ENCODE measurements around the gene KCNA5.

GRCh38 chr12:5076761-5077160 lies 33.1 kb downstream of the KCNA5 start:
- TF ChIP-seq CTCF (conservative IDR thresholded peaks at IDR 0.05 in 1 of 2, IDR thresholded peaks at IDR 0.05 in 1 of 2; ENCODE audit: low read depth in 1 of 2, low read length in 2 of 2), result no peak
- no peak for TF ChIP-seq EZH2 (IDR thresholded peaks at IDR 0.05; ENCODE audit: low read length, missing control alignments)

Data from fibroblast of lung (primary cell).